HUES48 (cell line): ENCODE measurements around the gene KANK4.
A peak's percentile ranks its signal among the peaks of the same experiment; 100 is the strongest.

Experiments
- H3K27ac ChIP-seq: one replicate; pipeline ENCODE4 v1.7.0; 2013; ENCODE audit warnings: low read depth, low read length, inconsistent platforms
- H3K27me3 ChIP-seq: 2 replicates; pipeline ENCODE4 v1.6.1; 2013; ENCODE audit warnings: mild to moderate bottlenecking, low read length; ENCODE audit not compliant: control insufficient read depth, insufficient read depth
- H3K36me3 ChIP-seq: 2 replicates; pipeline ENCODE4 v1.6.1; 2013; ENCODE audit warnings: low read length; ENCODE audit not compliant: control insufficient read depth, insufficient read depth
- H3K4me1 ChIP-seq: 2 replicates; pipeline ENCODE4 v1.6.1; 2013; ENCODE audit warnings: mild to moderate bottlenecking, low read length; ENCODE audit not compliant: control insufficient read depth, insufficient read depth
- H3K4me3 ChIP-seq: 2 replicates; pipeline ENCODE4 v1.5.1; 2013; ENCODE audit warnings: mild to moderate bottlenecking, low read depth, low read length
- H3K9ac ChIP-seq: 2 replicates; pipeline ENCODE4 v1.6.1; 2013; ENCODE audit warnings: mild to moderate bottlenecking, low read depth, low read length, moderate library complexity
- H3K9me3 ChIP-seq: 2 replicates; pipeline ENCODE4 v1.6.1; 2013; ENCODE audit warnings: low read length; ENCODE audit not compliant: control insufficient read depth, insufficient read depth

The KANK4 gene

GRCh38 chr1:62336995-62337705 lies 17.9 kb upstream of the KANK4 start:
- H3K36me3 ChIP-seq: no peaks in the 10 kb centered on the region
- H3K9me3 ChIP-seq: no peaks in the 10 kb centered on the region
- H3K9ac ChIP-seq: no peak overlapping the region
- no peaks in the 10 kb centered on the region for H3K27me3 ChIP-seq
- no peak overlapping the region for H3K4me3 ChIP-seq
- H3K4me1 ChIP-seq: peaks cover 16% of the 10 kb centered on the region
- H3K27ac ChIP-seq: peak overlapping the region; percentile 9

GRCh38 chr1:62336638-62336994 lies 17.4 kb upstream of the KANK4 start:
- Histone ChIP-seq H3K9ac (no peak overlapping the region), H3K4me3 (no peak overlapping the region), H3K27me3 (no peaks in the 10 kb centered on the region), H3K36me3 (no peaks in the 10 kb centered on the region), H3K4me1 (peaks cover 16% of the 10 kb centered on the region), H3K9me3 (no peaks in the 10 kb centered on the region), H3K27ac (no peak overlapping the region)

- Histone ChIP-seq H3K9ac (no peak overlapping the region), H3K27ac (no peak overlapping the region), H3K36me3 (no peaks in the 10 kb centered on the region), H3K4me3 (no peak overlapping the region), H3K9me3 (no peaks in the 10 kb centered on the region), H3K27me3 (no peaks in the 10 kb centered on the region), H3K4me1 (peaks cover 16% of the 10 kb centered on the region)
These were observed 16.4 kb upstream of the KANK4 start for GRCh38 chr1:62335656-62336055.

DNA sequence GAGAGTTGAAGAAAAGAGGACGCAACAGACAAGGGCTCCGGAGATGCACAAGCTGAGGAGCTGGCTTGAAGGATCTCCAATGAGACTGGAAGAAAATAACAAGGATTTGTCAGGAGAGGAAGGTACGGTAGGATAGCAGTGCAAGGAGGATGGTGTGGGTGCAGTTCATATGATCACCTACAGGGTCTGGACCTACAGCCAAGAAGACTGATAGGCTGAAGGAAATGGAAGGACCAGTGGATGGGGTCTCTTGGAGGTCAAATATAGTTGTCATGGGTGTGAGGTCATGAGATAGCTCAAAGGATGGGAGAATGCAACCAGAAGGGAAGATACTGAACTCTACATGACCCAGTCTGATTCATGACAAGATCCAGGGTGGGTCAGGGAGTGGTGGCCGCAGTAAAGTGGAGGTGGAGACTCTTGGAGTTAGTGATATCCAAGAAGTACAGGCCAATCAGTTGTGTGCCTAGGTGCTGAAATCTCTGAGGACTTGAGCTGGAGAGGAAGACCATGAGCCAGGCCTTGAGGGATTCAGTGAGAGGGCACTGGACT lies 15.3 kb upstream of the KANK4 start:
- Histone ChIP-seq H3K4me1 (peaks cover 16% of the 10 kb centered on the region), H3K4me3 (no peak overlapping the region), H3K27me3 (no peaks in the 10 kb centered on the region)

GRCh38 chr1:62333441-62333840 lies 14.2 kb upstream of the KANK4 start:
- Histone ChIP-seq H3K9me3 (no peaks in the 10 kb centered on the region), H3K27me3 (no peaks in the 10 kb centered on the region), H3K36me3 (no peaks in the 10 kb centered on the region), H3K9ac (no peak overlapping the region), H3K4me3 (no peak overlapping the region), H3K27ac (no peak overlapping the region), H3K4me1 (peaks cover 16% of the 10 kb centered on the region)

More for the DNA sequence above, 15.3 kb upstream of the KANK4 start:
- Histone ChIP-seq H3K36me3 (no peaks in the 10 kb centered on the region), H3K9me3 (no peaks in the 10 kb centered on the region), H3K27ac (no peak overlapping the region), H3K9ac (no peak overlapping the region)

DNA sequence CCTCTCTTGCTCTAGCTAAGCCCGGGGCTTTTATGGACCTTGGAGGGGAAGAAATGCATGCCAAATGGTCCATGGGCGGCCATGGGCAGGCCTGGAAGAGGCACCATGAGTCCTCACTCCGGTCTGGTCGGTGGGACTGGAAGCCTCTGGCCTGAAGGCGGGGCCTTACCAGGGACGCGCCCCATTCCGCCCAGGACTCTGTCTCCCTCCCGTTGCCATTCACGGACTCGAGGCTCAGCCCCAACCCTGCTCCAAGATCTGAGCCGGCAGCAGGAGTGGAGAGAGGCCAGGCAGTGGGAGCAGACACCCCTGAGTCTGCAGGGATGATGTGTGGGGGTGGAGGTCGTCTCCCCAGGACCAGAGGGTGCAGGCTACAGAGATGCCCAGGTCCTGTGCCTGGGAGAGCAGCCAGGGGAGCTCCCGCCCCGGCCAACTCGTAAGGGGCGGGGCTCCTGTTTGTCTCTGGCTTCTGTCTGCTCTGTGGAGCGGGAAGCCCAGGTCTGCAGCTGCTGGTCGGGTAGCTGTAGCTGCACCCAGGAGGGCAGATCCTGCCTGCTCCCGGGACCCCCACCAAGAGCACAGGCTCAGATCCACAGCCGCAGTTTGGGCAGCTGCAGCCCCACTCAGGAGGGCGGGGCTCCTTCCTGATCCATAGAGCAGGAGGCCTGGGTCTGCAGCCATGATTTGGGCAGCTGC lies 8.3 kb upstream of the KANK4 start:
- H3K9ac ChIP-seq: no peak overlapping the region

GRCh38 chr1:62325681-62326080 lies 6.4 kb upstream of the KANK4 start:
- Histone ChIP-seq H3K4me1 (no peaks in the 10 kb centered on the region), H3K36me3 (no peaks in the 10 kb centered on the region), H3K4me3 (no peak overlapping the region), H3K27ac (no peak overlapping the region), H3K27me3 (peaks cover 7% of the 10 kb centered on the region), H3K9ac (no peak overlapping the region), H3K9me3 (no peaks in the 10 kb centered on the region)

More for the DNA sequence above, 8.3 kb upstream of the KANK4 start:
- H3K4me1 ChIP-seq: no peaks in the 10 kb centered on the region
- H3K4me3 ChIP-seq: no peak overlapping the region
- no peak overlapping the region for H3K27ac ChIP-seq
- no peaks in the 10 kb centered on the region for H3K9me3 ChIP-seq
- no peaks in the 10 kb centered on the region for H3K27me3 ChIP-seq
- H3K36me3 ChIP-seq: no peaks in the 10 kb centered on the region

GRCh38 chr1:62325081-62325480 lies 5.8 kb upstream of the KANK4 start:
- Histone ChIP-seq H3K27ac (no peak overlapping the region), H3K4me3 (no peak overlapping the region), H3K9ac (no peak overlapping the region), H3K27me3 (peaks cover 13% of the 10 kb centered on the region), H3K36me3 (no peaks in the 10 kb centered on the region), H3K4me1 (no peaks in the 10 kb centered on the region), H3K9me3 (no peaks in the 10 kb centered on the region)

- Histone ChIP-seq H3K27ac (no peak overlapping the region), H3K4me1 (0 out of 2 replicates have a peak, but pooled peaks cover 9% of the 10 kb centered on the region)
These were observed 2.2 kb upstream of the KANK4 start for GRCh38 chr1:62321446-62321845.

GRCh38 chr1:62318320-62318755 lies 896 bp downstream of the KANK4 start:
- no peaks in the 10 kb centered on the region for H3K36me3 ChIP-seq
- H3K4me3 ChIP-seq: peak overlapping the region; percentile 78
- no peaks in the 10 kb centered on the region for H3K9me3 ChIP-seq
- no peak overlapping the region; the same call in 1 of the 2 replicates for H3K9ac ChIP-seq
- no peak overlapping the region for H3K27ac ChIP-seq
- H3K4me1 ChIP-seq: 0 out of 2 replicates have a peak, but pooled peaks cover 9% of the 10 kb centered on the region
- peaks cover 61% of the 10 kb centered on the region for H3K27me3 ChIP-seq

More at GRCh38 chr1:62321446-62321845, 2.2 kb upstream of the KANK4 start:
- H3K9ac ChIP-seq: no peak overlapping the region
- H3K9me3 ChIP-seq: no peaks in the 10 kb centered on the region
- peaks cover 49% of the 10 kb centered on the region for H3K27me3 ChIP-seq
- H3K4me3 ChIP-seq: no peak overlapping the region
- no peaks in the 10 kb centered on the region for H3K36me3 ChIP-seq
